GM23338 (cell line): ENCODE results near the gene RAPGEF3. TPM values are rescaled to one million over a fixed set of nuclear protein-coding genes. Genes with fewer than 3 reads are reported as not detected.

Source experiments
- ATAC-seq: fragments of 200-7000 bp; cut with Tn5 transposase; 3 replicates; pipeline ENCODE4 v1.9.1; 2020
- DNase-seq: peaks from one replicate; pipeline ENCODE4 v3.0.0-alpha.2; 2015; ENCODE audit warnings: low spot score
- H2AFZ ChIP-seq: fragments of 200-600 bp; sonication (generic); 2 replicates; pipeline ENCODE4 v1.8.0; 2016; ENCODE audit warnings: antibody characterized with exemption, mild to moderate bottlenecking, moderate library complexity
- H3F3A ChIP-seq: fragments of 200-600 bp; sonication (generic); replicated peaks from 2 replicates; pipeline ENCODE4 v1.8.0; 2017; ENCODE audit warnings: antibody characterized with exemption, mixed run types, low read depth
- H3K27ac ChIP-seq: fragments of 200-600 bp; sonication (generic); 2 replicates; pipeline ENCODE4 v1.6.1; 2016; ENCODE audit warnings: low read depth
- H3K27me3 ChIP-seq: fragments of 200-600 bp; sonication (generic); 2 replicates; pipeline ENCODE4 v1.8.0; 2016; ENCODE audit warnings: mild to moderate bottlenecking, mixed run types, moderate library complexity; ENCODE audit not compliant: insufficient read depth
- H3K36me3 ChIP-seq: fragments of 200-600 bp; sonication (generic); 2 replicates; pipeline ENCODE4 v1.8.0; 2016; ENCODE audit warnings: mild to moderate bottlenecking; ENCODE audit not compliant: insufficient read depth
- H3K4me1 ChIP-seq: fragments of 200-600 bp; sonication (generic); 2 replicates; pipeline ENCODE4 v1.8.0; 2016; ENCODE audit warnings: mild to moderate bottlenecking, moderate library complexity; ENCODE audit not compliant: insufficient read depth
- H3K4me2 ChIP-seq: fragments of 200-600 bp; sonication (generic); 2 replicates; pipeline ENCODE4 v1.7.1; 2017; ENCODE audit warnings: mixed run types
- H3K4me3 ChIP-seq: fragments of 200-600 bp; sonication (generic); 2 replicates; pipeline ENCODE4 v1.6.1; 2016; ENCODE audit warnings: mixed run types
- H3K79me2 ChIP-seq: fragments of 200-600 bp; sonication (generic); replicated peaks from 2 replicates; pipeline ENCODE4 v1.8.0; 2017; ENCODE audit warnings: mild to moderate bottlenecking; ENCODE audit not compliant: insufficient read depth
- H3K9me2 ChIP-seq: fragments of 200-600 bp; sonication (generic); 2 replicates; pipeline ENCODE4 v1.8.0; 2017; ENCODE audit not compliant: insufficient read depth
- H4K20me1 ChIP-seq: fragments of 200-600 bp; sonication (generic); replicated peaks from 2 replicates; pipeline ENCODE4 v1.8.0; 2017; ENCODE audit warnings: mild to moderate bottlenecking; ENCODE audit not compliant: insufficient read depth
- H3K27ac Mint-ChIP-seq: 2 replicates; pipeline ENCODE4 v1.8.0; 2020; ENCODE audit warnings: inconsistent platforms, mild to moderate bottlenecking, moderate library complexity, mixed read lengths
- H3K27me3 Mint-ChIP-seq: 3 replicates; pipeline ENCODE4 v1.8.0; 2022; ENCODE audit warnings: low read depth, mild to moderate bottlenecking, moderate library complexity, mixed read lengths, inconsistent platforms; ENCODE audit not compliant: insufficient read depth, poor library complexity
- H3K36me3 Mint-ChIP-seq: 3 replicates; pipeline ENCODE4 v1.8.0; 2021; ENCODE audit warnings: low read depth, mild to moderate bottlenecking, inconsistent platforms, moderate library complexity, mixed read lengths
- H3K4me1 Mint-ChIP-seq: 3 replicates; pipeline ENCODE4 v1.8.0; 2020; ENCODE audit warnings: mild to moderate bottlenecking, inconsistent platforms, mixed read lengths
- H3K4me3 Mint-ChIP-seq: 3 replicates; pipeline ENCODE4 v1.8.0; 2021; ENCODE audit warnings: moderate library complexity, mild to moderate bottlenecking, inconsistent platforms, mixed read lengths
- H3K9me3 Mint-ChIP-seq: 3 replicates; pipeline ENCODE4 v1.8.0; 2020; ENCODE audit warnings: moderate library complexity, mild to moderate bottlenecking, inconsistent platforms, mixed read lengths
- CREB1 ChIP-seq: fragments of 250-450 bp; sonication (Bioruptor Pico); IDR thresholded peaks from 2 replicates; pipeline ENCODE4 v1.5.0; 2020; ENCODE audit warnings: low read depth, mild to moderate bottlenecking, moderate library complexity
- EZH2 ChIP-seq: fragments of 200-600 bp; sonication (generic); IDR thresholded peaks from one replicate; pipeline ENCODE4 v1.8.0; 2017; ENCODE audit warnings: antibody characterized with exemption, mild to moderate bottlenecking, low read depth; ENCODE audit not compliant: unreplicated experiment
- EZH2phosphoT487 ChIP-seq: fragments of 200-600 bp; sonication (generic); IDR thresholded peaks from one replicate; pipeline ENCODE4 v1.8.1; 2018; ENCODE audit warnings: antibody characterized with exemption; ENCODE audit not compliant: unreplicated experiment
- JUNB ChIP-seq: IDR thresholded peaks from one replicate; pipeline ENCODE4 v1.6.1; 2016; ENCODE audit warnings: antibody characterized with exemption; ENCODE audit not compliant: unreplicated experiment
- NANOG ChIP-seq: IDR thresholded peaks from 2 replicates; pipeline ENCODE4 v1.6.1; 2016; ENCODE audit warnings: antibody characterized with exemption, borderline replicate concordance
- POLR2AphosphoS5 ChIP-seq: IDR thresholded peaks from 2 replicates; pipeline ENCODE4 v1.6.1; 2016; ENCODE audit warnings: antibody characterized with exemption, low read depth
- STAT1 ChIP-seq: IDR thresholded peaks from one replicate; pipeline ENCODE4 v1.6.1; 2016; ENCODE audit warnings: antibody characterized with exemption; ENCODE audit not compliant: unreplicated experiment
- ZNF114 ChIP-seq: fragments of 250-450 bp; sonication (Bioruptor Pico); IDR thresholded peaks from 2 replicates; pipeline ENCODE4 v1.5.0; 2020; ENCODE audit warnings: mild to moderate bottlenecking, moderate library complexity
- ZNF331 ChIP-seq: fragments of 250-450 bp; sonication (Bioruptor Pico); IDR thresholded peaks from 2 replicates; pipeline ENCODE4 v1.5.0; 2020; ENCODE audit warnings: low read depth, mild to moderate bottlenecking, moderate library complexity
- polyA plus RNA-seq: library from polyadenylated mRNA; unstranded; fragments of >200 nt; fragmentation: Nextera tagmentation; extraction: Ambion mirVana; gene quantifications from 2 replicates; pipeline ENCODE4 v1.2.1, GENCODE V29; 2016
- total RNA-seq: library from RNA; depleted of rRNA; stranded (reverse); fragments of >200 nt; shearing (Covaris generic); gene quantifications from 2 replicates; pipeline ENCODE4 v1.2.3, GENCODE V29; 2014
- TF ChIP-seq, protein P1 (sequence below): fragments of 250-450 bp; sonication (Bioruptor Pico); IDR thresholded peaks from 2 replicates; pipeline ENCODE4 v1.5.0; 2020; ENCODE audit warnings: mild to moderate bottlenecking, moderate library complexity
- TF ChIP-seq, protein P2 (sequence below): IDR thresholded peaks from one replicate; pipeline ENCODE4 v1.6.1; 2018; ENCODE audit warnings: antibody characterized with exemption; ENCODE audit not compliant: unreplicated experiment
- TF ChIP-seq, protein P3 (sequence below), 2 experiments: fragments of 200-600 bp in 1 of 2; sonication (generic) in 1 of 2; conservative IDR thresholded peaks; 2 replicates each; pipeline versions ENCODE4 v1.5.1 to v1.6.1; 2016 to 2017; ENCODE audit warnings: antibody characterized with exemption in 2 of 2, low read depth in 2 of 2, mild to moderate bottlenecking in 2 of 2, moderate library complexity in 1 of 2
- TF ChIP-seq, protein P4 (sequence below): IDR thresholded peaks from 2 replicates; pipeline ENCODE4 v1.6.1; 2016; ENCODE audit warnings: antibody characterized with exemption

RAPGEF3 gene
- total and polyA plus RNA-seq, 2 experiments from 2014 or later, result 2.3 to 11.8 TPM

DNA sequence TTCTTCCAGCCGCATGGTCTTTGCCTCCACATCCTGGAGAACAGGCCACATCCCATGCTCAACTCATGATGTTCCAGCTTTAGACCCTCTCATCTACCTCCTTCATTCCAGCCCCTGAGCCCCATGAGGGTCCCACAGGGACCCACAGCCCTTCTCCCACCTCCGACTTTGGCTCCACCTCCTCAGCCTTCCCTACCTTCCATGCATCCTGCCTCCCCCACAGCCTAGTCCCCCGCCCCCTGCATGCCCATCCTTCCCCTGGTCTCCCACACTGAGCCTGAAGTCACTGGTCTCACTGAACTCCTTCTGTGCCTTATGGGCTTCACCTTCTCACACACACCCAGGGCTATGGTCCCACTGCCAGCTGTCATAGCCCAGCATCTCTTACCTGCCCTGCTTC, 9.8 kb downstream of the RAPGEF3 start:
- no peaks in the 10 kb centered on the region for H3F3A ChIP-seq
- no peaks in the 10 kb centered on the region; the same call in 2 of the 3 replicates for H3K9me3 Mint-ChIP-seq
- TF ChIP-seq CREB1 (CRISPR knock-in tag), result no peak
- TF ChIP-seq, protein P1, sequence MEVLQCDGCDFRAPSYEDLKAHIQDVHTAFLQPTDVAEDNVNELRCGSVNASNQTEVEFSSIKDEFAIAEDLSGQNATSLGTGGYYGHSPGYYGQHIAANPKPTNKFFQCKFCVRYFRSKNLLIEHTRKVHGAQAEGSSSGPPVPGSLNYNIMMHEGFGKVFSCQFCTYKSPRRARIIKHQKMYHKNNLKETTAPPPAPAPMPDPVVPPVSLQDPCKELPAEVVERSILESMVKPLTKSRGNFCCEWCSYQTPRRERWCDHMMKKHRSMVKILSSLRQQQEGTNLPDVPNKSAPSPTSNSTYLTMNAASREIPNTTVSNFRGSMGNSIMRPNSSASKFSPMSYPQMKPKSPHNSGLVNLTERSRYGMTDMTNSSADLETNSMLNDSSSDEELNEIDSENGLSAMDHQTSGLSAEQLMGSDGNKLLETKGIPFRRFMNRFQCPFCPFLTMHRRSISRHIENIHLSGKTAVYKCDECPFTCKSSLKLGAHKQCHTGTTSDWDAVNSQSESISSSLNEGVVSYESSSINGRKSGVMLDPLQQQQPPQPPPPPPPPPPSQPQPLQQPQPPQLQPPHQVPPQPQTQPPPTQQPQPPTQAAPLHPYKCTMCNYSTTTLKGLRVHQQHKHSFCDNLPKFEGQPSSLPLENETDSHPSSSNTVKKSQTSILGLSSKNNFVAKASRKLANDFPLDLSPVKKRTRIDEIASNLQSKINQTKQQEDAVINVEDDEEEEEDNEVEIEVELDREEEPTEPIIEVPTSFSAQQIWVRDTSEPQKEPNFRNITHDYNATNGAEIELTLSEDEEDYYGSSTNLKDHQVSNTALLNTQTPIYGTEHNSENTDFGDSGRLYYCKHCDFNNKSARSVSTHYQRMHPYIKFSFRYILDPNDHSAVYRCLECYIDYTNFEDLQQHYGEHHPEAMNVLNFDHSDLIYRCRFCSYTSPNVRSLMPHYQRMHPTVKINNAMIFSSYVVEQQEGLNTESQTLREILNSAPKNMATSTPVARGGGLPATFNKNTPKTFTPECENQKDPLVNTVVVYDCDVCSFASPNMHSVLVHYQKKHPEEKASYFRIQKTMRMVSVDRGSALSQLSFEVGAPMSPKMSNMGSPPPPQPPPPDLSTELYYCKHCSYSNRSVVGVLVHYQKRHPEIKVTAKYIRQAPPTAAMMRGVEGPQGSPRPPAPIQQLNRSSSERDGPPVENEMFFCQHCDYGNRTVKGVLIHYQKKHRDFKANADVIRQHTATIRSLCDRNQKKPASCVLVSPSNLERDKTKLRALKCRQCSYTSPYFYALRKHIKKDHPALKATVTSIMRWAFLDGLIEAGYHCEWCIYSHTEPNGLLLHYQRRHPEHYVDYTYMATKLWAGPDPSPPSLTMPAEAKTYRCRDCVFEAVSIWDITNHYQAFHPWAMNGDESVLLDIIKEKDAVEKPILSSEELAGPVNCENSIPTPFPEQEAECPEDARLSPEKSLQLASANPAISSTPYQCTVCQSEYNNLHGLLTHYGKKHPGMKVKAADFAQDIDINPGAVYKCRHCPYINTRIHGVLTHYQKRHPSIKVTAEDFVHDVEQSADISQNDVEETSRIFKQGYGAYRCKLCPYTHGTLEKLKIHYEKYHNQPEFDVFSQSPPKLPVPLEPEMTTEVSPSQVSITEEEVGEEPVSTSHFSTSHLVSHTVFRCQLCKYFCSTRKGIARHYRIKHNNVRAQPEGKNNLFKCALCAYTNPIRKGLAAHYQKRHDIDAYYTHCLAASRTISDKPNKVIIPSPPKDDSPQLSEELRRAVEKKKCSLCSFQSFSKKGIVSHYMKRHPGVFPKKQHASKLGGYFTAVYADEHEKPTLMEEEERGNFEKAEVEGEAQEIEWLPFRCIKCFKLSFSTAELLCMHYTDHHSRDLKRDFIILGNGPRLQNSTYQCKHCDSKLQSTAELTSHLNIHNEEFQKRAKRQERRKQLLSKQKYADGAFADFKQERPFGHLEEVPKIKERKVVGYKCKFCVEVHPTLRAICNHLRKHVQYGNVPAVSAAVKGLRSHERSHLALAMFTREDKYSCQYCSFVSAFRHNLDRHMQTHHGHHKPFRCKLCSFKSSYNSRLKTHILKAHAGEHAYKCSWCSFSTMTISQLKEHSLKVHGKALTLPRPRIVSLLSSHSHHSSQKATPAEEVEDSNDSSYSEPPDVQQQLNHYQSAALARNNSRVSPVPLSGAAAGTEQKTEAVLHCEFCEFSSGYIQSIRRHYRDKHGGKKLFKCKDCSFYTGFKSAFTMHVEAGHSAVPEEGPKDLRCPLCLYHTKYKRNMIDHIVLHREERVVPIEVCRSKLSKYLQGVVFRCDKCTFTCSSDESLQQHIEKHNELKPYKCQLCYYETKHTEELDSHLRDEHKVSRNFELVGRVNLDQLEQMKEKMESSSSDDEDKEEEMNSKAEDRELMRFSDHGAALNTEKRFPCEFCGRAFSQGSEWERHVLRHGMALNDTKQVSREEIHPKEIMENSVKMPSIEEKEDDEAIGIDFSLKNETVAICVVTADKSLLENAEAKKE (CRISPR knock-in tag), result no peak
- TF ChIP-seq, protein P2, sequence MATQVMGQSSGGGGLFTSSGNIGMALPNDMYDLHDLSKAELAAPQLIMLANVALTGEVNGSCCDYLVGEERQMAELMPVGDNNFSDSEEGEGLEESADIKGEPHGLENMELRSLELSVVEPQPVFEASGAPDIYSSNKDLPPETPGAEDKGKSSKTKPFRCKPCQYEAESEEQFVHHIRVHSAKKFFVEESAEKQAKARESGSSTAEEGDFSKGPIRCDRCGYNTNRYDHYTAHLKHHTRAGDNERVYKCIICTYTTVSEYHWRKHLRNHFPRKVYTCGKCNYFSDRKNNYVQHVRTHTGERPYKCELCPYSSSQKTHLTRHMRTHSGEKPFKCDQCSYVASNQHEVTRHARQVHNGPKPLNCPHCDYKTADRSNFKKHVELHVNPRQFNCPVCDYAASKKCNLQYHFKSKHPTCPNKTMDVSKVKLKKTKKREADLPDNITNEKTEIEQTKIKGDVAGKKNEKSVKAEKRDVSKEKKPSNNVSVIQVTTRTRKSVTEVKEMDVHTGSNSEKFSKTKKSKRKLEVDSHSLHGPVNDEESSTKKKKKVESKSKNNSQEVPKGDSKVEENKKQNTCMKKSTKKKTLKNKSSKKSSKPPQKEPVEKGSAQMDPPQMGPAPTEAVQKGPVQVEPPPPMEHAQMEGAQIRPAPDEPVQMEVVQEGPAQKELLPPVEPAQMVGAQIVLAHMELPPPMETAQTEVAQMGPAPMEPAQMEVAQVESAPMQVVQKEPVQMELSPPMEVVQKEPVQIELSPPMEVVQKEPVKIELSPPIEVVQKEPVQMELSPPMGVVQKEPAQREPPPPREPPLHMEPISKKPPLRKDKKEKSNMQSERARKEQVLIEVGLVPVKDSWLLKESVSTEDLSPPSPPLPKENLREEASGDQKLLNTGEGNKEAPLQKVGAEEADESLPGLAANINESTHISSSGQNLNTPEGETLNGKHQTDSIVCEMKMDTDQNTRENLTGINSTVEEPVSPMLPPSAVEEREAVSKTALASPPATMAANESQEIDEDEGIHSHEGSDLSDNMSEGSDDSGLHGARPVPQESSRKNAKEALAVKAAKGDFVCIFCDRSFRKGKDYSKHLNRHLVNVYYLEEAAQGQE, result no peak
- TF ChIP-seq, protein P3, sequence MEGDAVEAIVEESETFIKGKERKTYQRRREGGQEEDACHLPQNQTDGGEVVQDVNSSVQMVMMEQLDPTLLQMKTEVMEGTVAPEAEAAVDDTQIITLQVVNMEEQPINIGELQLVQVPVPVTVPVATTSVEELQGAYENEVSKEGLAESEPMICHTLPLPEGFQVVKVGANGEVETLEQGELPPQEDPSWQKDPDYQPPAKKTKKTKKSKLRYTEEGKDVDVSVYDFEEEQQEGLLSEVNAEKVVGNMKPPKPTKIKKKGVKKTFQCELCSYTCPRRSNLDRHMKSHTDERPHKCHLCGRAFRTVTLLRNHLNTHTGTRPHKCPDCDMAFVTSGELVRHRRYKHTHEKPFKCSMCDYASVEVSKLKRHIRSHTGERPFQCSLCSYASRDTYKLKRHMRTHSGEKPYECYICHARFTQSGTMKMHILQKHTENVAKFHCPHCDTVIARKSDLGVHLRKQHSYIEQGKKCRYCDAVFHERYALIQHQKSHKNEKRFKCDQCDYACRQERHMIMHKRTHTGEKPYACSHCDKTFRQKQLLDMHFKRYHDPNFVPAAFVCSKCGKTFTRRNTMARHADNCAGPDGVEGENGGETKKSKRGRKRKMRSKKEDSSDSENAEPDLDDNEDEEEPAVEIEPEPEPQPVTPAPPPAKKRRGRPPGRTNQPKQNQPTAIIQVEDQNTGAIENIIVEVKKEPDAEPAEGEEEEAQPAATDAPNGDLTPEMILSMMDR (conservative IDR thresholded peaks at IDR 0.05; ENCODE audit: low read depth in 2 of 2), result no peak
- no peak for TF ChIP-seq ZNF331 (CRISPR knock-in tag)
- TF ChIP-seq POLR2AphosphoS5, result no peak
- TF ChIP-seq ZNF114 (CRISPR knock-in tag), result no peak
- no peak for TF ChIP-seq STAT1
- no peak for TF ChIP-seq EZH2phosphoT487
- TF ChIP-seq, protein P4, sequence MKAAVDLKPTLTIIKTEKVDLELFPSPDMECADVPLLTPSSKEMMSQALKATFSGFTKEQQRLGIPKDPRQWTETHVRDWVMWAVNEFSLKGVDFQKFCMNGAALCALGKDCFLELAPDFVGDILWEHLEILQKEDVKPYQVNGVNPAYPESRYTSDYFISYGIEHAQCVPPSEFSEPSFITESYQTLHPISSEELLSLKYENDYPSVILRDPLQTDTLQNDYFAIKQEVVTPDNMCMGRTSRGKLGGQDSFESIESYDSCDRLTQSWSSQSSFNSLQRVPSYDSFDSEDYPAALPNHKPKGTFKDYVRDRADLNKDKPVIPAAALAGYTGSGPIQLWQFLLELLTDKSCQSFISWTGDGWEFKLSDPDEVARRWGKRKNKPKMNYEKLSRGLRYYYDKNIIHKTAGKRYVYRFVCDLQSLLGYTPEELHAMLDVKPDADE, result no peak
- TF ChIP-seq JUNB, result no peak
- no peak for TF ChIP-seq NANOG
- TF ChIP-seq EZH2, result no peak

More for the DNA sequence above, 9.8 kb downstream of the RAPGEF3 start:
- no peaks in the 10 kb centered on the region for H3K36me3 ChIP-seq
- no peak overlapping the region for H3K4me2 ChIP-seq
- ATAC-seq (no peak), DNase-seq (no peak)
- H3K79me2 ChIP-seq, result no peaks in the 10 kb centered on the region
- peaks cover 16% of the 10 kb centered on the region for H3K4me1 ChIP-seq
- Mint-ChIP-seq H3K27ac (no peak overlapping the region), H3K4me3 (no peak overlapping the region), H3K4me1 (peaks cover 49% of the 10 kb centered on the region), H3K27me3 (peaks cover 23% of the 10 kb centered on the region), H3K36me3 (peaks cover 4% of the 10 kb centered on the region; the same call in 1 of the 3 replicates)
- H3K9me2 ChIP-seq, result no peaks in the 10 kb centered on the region
- no peak overlapping the region for H2AFZ ChIP-seq
- no peaks in the 10 kb centered on the region for H4K20me1 ChIP-seq
- H3K4me3 ChIP-seq, result no peak overlapping the region
- H3K27me3 ChIP-seq, result no peaks in the 10 kb centered on the region
- no peak overlapping the region for H3K27ac ChIP-seq
